Activated naive CD8-positive, alpha-beta T cell treated with anti-CD3 and anti-CD28 coated beads, Interleukin-2, amount 50 U/mL, for 16 hours (primary cell): ENCODE results near the gene CNNM2.
A peak's percentile ranks its signal among the peaks of the same experiment; 100 is the strongest.

ENCODE experiments used
- DNase-seq: peaks from one replicate; pipeline ENCODE4 v3.0.0-alpha.2; 2020; ENCODE audit warnings: low read depth, low spot score

Gene CNNM2

GRCh38 chr10:102917962-102918816 lies at the start of gene CNNM2:
Gene CNNM2 (plus strand): TSS chr10:102918294. CDS start chr10:102918481, 187 bp downstream.
- DNase-seq, result peak; percentile 100

GRCh38 chr10:102868911-102869257 lies 49.2 kb upstream of the CNNM2 start:
- DNase-seq, result no peak

DNA sequence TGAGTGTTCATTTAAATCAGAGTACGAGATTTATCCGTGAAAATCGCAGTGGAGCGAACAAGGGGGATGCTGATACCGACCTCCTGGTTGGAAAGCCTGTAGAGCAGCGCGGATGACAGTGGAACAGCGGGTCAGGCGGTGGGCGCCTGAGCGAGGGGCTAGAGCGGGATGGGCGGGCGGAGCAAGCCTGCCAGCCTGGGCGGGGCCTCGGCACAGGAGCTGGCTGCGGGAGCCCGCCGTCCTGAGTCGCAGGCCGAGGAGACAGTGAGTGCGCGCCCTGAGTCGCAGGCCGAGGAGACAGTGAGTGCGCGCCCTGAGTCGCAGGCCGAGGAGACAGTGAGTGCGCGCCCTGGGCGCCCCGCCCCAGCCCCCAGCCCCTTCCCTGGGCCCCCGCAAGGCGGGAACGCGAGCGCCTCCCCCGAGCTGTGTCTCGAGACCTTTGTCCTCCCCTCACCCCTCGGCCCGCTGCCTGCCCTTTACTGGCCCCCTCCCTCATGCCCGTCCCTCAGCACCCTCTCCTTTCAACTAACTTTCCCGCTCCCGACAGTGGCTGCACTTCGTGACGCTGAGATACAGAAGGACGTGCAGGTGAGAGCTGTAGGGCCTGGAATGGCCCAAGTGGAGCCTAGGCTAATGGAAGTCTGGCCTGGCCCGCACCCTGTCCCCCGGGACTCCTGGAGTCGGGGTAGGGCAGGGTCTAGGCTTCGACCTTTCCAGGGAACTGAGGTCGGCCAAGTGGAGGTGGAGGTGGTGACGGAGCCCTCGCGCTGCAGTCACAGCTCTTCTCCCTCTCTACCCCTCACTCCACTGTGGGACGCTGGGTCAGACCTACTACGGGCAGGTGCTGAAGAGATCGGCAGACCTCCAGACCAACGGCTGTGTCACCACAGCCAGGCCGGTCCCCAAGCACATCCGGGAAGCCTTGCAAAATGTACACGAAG lies 48.6 kb upstream of the CNNM2 start, which contains the start of gene AS3MT:
Gene AS3MT (plus strand): TSS at position 213 of the 941 bp plus-strand sequence. CDS start 123 bp downstream, at position 336.
- no peak for DNase-seq

GRCh38 chr10:102870221-102870620 lies 47.9 kb upstream of the CNNM2 start:
- DNase-seq, result no peak

- DNase-seq, result no peak
Observed at GRCh38 chr10:102872163-102872562, 45.9 kb upstream of the CNNM2 start.

DNA sequence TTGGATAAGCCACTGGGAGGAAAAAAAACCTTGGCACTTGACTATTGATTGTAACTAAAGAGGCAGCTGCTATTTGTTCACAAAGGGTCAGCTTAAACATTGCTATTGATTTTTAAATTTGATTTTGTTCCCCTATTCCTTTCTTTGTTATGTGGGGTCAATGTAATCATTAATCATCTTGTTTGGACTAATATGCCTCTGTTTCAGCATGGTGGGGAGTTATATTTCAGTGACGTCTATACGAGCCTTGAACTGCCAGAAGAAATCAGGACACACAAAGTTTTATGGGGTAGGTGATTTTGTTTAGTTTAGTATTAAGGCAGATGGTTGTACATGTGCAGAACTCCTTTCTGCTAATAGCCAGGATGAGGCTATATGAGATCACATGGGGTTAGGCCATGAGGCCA lies 41.3 kb upstream of the CNNM2 start:
- no peak for DNase-seq

DNA sequence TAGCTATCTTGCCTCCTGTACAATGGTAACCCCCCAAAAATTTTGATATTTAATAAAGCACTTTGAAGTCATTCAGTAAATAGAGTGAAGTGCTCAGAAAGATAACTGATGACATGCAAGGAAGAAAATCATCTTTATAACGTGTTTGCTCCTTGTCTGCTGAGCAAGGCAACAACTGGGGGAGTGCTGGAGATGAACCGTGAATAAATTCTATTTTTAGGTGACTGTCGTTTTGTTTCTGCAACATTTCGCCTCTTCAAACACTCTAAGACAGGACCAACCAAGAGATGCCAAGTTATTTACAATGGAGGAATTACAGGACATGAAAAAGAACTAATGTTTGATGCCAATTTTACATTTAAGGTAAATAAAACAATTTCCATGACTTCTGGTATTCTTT lies 39.5 kb upstream of the CNNM2 start:
- no peak for DNase-seq

DNA sequence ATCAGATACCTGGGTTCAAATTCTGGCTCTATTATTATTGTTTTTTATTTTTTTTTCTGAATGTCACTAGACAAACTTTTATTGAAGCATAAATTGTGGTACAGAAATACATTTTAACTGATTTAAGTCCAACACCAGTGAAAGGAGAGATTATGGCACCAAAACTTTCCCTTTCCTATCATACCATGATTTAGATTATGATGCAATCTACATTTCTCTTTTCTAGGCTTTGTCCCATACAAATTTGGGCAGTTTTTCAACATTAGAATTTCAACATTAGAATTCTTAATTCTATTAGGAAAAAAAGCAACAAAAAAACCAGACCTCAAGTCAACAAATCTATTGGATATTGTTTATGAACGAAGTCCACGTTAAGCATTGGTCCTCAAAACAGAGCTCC lies 37.8 kb upstream of the CNNM2 start:
- DNase-seq, result no peak

DNA sequence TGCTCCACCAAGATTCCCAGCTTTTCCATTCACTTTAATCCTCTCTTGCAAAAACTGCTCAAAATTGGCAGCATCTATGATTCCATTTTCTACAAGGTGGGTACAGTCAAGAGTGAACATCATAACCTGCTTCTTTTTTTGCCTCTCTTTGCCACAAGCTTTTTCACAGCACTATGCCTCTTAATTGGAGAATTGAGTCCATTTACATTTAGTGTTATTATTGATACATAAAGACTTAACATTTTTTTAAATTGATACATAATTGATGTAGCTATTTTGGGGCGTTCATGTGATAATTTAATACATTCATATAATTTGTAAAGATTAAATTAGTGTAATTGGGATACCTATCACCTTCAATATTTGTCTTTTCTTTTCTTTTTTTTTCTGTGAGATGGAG lies 30.0 kb upstream of the CNNM2 start:
- no peak for DNase-seq

DNA sequence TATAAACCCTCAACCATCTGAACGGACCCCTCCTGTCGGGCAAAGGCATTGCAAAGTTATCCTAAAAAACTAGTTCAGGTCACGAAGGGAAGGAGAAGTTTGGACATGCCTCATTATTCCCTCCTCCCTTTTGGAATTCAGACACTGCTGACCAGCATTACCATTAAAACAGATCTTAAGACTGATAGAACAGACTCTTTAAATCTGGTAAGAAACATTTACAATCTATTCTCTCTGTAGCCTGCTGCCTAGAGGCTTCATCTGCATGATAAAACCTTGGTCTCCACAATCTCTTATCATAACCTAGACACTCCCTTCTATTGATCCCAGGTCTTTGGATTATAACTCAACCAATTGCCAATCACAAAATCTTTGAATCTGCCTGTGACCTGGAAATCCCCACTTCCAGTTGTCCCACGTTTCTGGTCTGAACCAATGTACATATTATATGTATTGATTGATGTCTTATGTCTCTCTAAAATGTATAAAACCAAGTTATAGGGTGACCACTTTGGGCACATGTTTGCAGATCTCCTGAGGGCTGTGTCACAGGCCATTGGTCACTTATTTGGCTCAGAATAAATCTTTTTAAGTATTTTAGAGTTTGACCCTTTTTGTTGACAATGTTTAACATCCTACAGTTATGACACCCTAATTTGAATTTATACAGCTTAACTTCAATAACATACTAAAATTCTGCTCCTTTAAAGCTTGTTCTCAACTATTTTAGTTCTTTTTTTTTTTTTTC lies 23.5 kb upstream of the CNNM2 start:
- DNase-seq, result no peak

DNA sequence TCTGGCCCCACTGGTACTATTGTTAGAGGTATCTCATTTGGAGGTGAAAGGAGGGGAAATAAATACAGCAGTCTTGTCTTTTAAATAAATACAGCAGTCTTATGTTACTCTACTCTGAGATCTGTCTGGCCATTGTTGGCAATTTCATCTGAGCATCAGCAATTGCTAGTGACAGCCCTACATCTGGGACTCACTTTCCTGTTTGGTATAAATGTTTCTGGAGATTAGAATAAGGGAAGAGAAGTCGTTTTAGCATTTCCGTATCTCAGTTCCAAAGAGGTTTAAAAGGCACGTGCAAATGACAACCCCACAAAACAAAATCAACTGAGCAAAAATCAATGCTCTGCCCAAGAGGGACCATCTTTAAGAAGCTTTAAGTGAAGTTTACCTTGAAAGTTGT lies 18.1 kb upstream of the CNNM2 start:
- DNase-seq, result no peak

- no peak for DNase-seq
Observed at GRCh38 chr10:102904346-102904745, 13.7 kb upstream of the CNNM2 start.

- no peak for DNase-seq
Observed at GRCh38 chr10:102906507-102906906, 11.6 kb upstream of the CNNM2 start.

- no peak for DNase-seq
Observed at GRCh38 chr10:102914781-102915180, 3.3 kb upstream of the CNNM2 start.

DNA sequence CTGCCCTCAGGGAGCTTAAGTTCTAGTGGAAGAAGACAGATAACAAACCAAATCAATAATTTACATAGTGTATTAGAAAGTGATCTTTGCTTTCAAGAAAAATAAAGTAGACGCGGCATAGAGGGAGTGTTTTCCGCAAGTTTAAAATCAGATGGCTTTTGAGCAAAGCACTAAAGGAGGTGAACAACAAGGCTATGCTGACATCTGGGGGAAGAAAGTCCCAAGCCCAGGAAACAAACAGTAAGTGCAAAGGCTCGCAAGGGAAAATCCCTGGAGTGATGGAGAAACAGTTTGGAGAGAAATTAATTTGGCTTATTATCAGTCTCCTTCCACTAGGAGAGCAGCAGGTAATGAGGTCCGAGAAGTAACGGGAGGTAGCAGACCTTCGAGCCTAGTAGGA lies 1.9 kb upstream of the CNNM2 start:
- DNase-seq, result no peak

- peak; percentile 61 for DNase-seq
Observed at GRCh38 chr10:102917314-102917961, 656 bp upstream of the CNNM2 start.

- DNase-seq, result no peak
Observed at GRCh38 chr10:102918817-102919245, 737 bp downstream of the CNNM2 start.

DNA sequence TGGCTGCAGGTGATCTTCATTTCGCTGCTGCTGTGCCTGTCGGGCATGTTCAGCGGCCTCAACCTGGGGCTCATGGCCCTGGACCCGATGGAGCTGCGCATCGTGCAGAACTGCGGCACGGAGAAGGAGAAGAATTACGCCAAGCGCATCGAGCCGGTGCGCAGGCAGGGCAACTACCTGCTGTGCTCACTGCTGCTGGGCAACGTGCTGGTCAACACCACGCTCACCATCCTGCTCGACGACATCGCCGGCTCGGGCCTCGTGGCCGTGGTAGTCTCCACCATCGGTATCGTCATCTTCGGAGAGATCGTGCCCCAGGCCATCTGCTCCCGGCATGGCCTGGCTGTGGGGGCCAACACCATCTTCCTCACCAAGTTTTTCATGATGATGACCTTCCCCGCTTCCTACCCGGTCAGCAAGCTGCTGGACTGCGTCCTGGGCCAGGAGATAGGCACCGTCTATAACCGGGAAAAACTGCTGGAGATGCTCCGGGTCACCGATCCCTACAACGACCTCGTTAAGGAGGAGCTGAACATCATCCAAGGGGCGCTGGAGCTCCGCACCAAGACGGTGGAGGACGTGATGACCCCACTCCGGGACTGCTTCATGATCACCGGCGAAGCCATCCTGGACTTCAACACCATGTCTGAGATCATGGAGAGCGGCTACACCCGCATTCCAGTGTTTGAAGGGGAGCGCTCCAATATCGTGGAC lies 1.3 kb downstream of the CNNM2 start:
- no peak for DNase-seq

DNA sequence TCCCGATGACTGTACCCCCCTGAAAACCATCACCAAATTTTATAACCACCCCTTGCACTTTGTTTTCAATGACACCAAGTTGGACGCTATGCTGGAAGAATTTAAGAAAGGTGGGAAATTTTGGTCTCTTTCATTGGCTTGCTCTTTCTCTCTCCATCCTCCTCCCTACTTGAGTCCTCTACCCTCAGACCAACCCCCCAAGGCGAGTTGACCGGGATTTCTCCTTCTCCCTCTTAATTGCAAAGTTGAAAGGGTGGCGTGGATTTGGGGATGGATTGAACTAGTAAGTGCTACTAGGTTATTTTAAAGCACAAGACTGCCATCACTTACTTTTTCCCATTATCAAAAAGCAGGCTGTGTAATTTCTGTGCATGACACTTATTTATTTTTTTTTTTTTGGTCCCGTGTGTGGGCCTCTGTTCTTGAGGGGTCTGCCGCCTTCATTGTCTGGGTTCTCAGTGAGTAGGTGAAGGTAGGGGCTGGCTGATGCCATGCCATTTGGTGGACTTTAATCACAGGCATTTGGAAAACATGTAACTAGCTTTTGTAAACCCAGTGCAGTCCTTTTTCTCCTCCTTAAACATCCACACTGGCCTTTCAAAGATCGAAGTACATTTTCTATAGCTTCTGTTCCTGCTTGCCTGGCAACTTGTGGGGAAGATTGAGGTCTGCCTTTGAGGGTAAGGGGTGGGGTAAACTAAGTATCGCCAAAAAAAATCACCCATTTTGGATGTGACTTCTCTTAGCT lies 2.1 kb downstream of the CNNM2 start:
- DNase-seq, result no peak

GRCh38 chr10:102923601-102924000 lies 5.5 kb downstream of the CNNM2 start:
- DNase-seq, result no peak
